Measurements from ENCODE around the gene GLB1L. TPM values are rescaled to one million over a fixed set of nuclear protein-coding genes. Genes with fewer than 3 reads are reported as not detected.
"Not testable (repeated sequence)": the region's sequence is repeated elsewhere in the genome, so short reads cannot be mapped to it uniquely, and the experiment has no call there.

Gene GLB1L
- total RNA-seq, 2 donors from 2014 or later, result 3.1 to 11.2 TPM

- H3K27ac ChIP-seq, result peak overlapping the region in 2 of 4 donors; percentile 49 to 53
- peak in 2 of 3 donors; percentile 80 to 82 for TF ChIP-seq POLR2A (IDR thresholded peaks at IDR 0.05)
- H3K27me3 ChIP-seq; H3K9me3 ChIP-seq; ATAC-seq; H3K4me1 ChIP-seq; H3K36me3 ChIP-seq (replicated peaks in 1 of 2; ENCODE audit: insufficient read depth in 1 of 2, low read depth in 2 of 2); intact Hi-C loops (cut with DNase I); H3K4me3 ChIP-seq: not testable (repeated sequence)
- 64 to 77% methylated on average over 19 to 26 of the region's 26 CpGs for WGBS, 2 donors
- peak in 2 of 4 donors; percentile 9 to 38 for DNase-seq
Observed at GRCh38 chr2:219200502-219201326, 44.5 kb downstream of the GLB1L start.

- WGBS, 2 donors, result 85 to 89% methylated on average over 12 of the region's 12 CpGs
- Histone ChIP-seq H3K4me1 (peaks cover 7% of the 10 kb centered on the region), H3K36me3 (replicated peaks in 1 of 2; ENCODE audit: insufficient read depth in 1 of 2, low read depth in 2 of 2) (no peaks in the 10 kb centered on the region), H3K9me3 (no peaks in the 10 kb centered on the region), H3K4me3 (no peak overlapping the region), H3K27ac (no peak overlapping the region), H3K27me3 (no peaks in the 10 kb centered on the region)
- intact Hi-C loops (cut with DNase I), result no loop called here
- TF ChIP-seq POLR2A (IDR thresholded peaks at IDR 0.05) (no peak), CTCF (IDR thresholded peaks at IDR 0.05) (no peak)
- no peak for ATAC-seq
- DNase-seq, result peak in 1 of 4 donors; percentile 2
Observed at GRCh38 chr2:219199470-219200211, 45.6 kb downstream of the GLB1L start.

GRCh38 chr2:219198974-219199373 is 46.3 kb downstream of the GLB1L start:
- Histone ChIP-seq H3K4me3 (no peak overlapping the region), H3K4me1 (peaks cover 7% of the 10 kb centered on the region), H3K36me3 (replicated peaks in 1 of 2; ENCODE audit: insufficient read depth in 1 of 2, low read depth in 2 of 2) (no peaks in the 10 kb centered on the region), H3K27me3 (no peaks in the 10 kb centered on the region), H3K27ac (no peak overlapping the region), H3K9me3 (no peaks in the 10 kb centered on the region)
- ATAC-seq (no peak), DNase-seq (peak in 1 of 4 donors; percentile 1)
- intact Hi-C loops (cut with DNase I), result no loop called here
- WGBS, 2 donors, result 75 to 81% methylated on average over 5 of the region's 5 CpGs
- TF ChIP-seq POLR2A (IDR thresholded peaks at IDR 0.05) (no peak), CTCF (IDR thresholded peaks at IDR 0.05) (no peak)

GRCh38 chr2:219197388-219197787 is 47.9 kb downstream of the GLB1L start:
- no peak for TF ChIP-seq POLR2A (IDR thresholded peaks at IDR 0.05)
- no peak for TF ChIP-seq CTCF (IDR thresholded peaks at IDR 0.05)
- DNase-seq (no peak), ATAC-seq (no peak)
- no peaks in the 10 kb centered on the region for H3K27me3 ChIP-seq
- 100% methylated on average over 1 of the region's 1 CpG; no CpG with 5 or more reads in 1 of the 2 donors for WGBS, 2 donors
- no peaks in the 10 kb centered on the region for H3K36me3 ChIP-seq (replicated peaks in 1 of 2; ENCODE audit: insufficient read depth in 1 of 2, low read depth in 2 of 2)
- intact Hi-C loops (cut with DNase I), result no loop called here
- H3K27ac ChIP-seq, result no peak overlapping the region
- no peak overlapping the region for H3K4me3 ChIP-seq
- peaks cover 7% of the 10 kb centered on the region for H3K4me1 ChIP-seq
- no peaks in the 10 kb centered on the region for H3K9me3 ChIP-seq

- peak in 1 of 4 donors; percentile 3 for DNase-seq
- WGBS, 2 donors, result 88 to 93% methylated on average over 7 of the region's 7 CpGs
- H3K4me1 ChIP-seq, result no peaks in the 10 kb centered on the region
- no peaks in the 10 kb centered on the region for H3K9me3 ChIP-seq
- TF ChIP-seq POLR2A (IDR thresholded peaks at IDR 0.05), result no peak
- TF ChIP-seq CTCF (IDR thresholded peaks at IDR 0.05), result no peak
- no peak overlapping the region for H3K27ac ChIP-seq
- H3K36me3 ChIP-seq (replicated peaks in 1 of 2; ENCODE audit: insufficient read depth in 1 of 2, low read depth in 2 of 2), result peaks cover 0 to 10% of the 10 kb centered on the region in 2 donors
- H3K27me3 ChIP-seq, result no peaks in the 10 kb centered on the region
- ATAC-seq, result no peak
- no peak overlapping the region for H3K4me3 ChIP-seq
- intact Hi-C loops (cut with DNase I), result no loop called here
Observed at GRCh38 chr2:219186754-219187456, 58.3 kb downstream of the GLB1L start.
